BJ (cell line): ENCODE data around the gene CDK16. TPM values are rescaled to one million over a fixed set of nuclear protein-coding genes. Genes with fewer than 3 reads are reported as not detected.

Source experiments
- CTCF ChIA-PET: fragments of 350-600 bp; formaldehyde crosslinking; extraction: SDS; loops from one replicate; lab custom pipeline; 2021; ENCODE audit warnings: antibody characterized with exemption, inconsistent platforms; lab: Yijun Ruan, JAX
- POLR2A ChIA-PET: fragments of 300-600 bp; sonication (Branson Sonifier 250); formaldehyde crosslinking; extraction: SDS; loops from one replicate; lab custom pipeline; 2021; ENCODE audit warnings: antibody characterized with exemption; lab: Charles Lee
- DNase-seq: peaks from one replicate; pipeline ENCODE4 v3.0.0-alpha.2; 2011; ENCODE audit warnings: low read depth
- H3K27me3 ChIP-seq: 2 replicates; pipeline ENCODE4 v1.6.0; 2011; ENCODE audit warnings: low read length; ENCODE audit not compliant: control insufficient read depth, insufficient read depth
- H3K36me3 ChIP-seq: 2 replicates; pipeline ENCODE4 v1.5.1; 2011; ENCODE audit warnings: low read length; ENCODE audit not compliant: control insufficient read depth, insufficient read depth
- H3K4me3 ChIP-seq: 2 replicates; pipeline ENCODE4 v1.5.1; 2011; ENCODE audit warnings: low read depth, mild to moderate bottlenecking, control low read depth, low read length
- polyA plus RNA-seq: library from polyadenylated mRNA; depleted of rRNA; stranded (reverse); fragments of >200 nt; gene quantifications from 2 replicates; pipeline ENCODE4 v1.2.3, GENCODE V29; 2011
- TF ChIP-seq, protein P1 (sequence below): IDR thresholded peaks from 2 replicates; pipeline ENCODE4 v1.5.1; 2011; ENCODE audit warnings: low read depth, mild to moderate bottlenecking, control low read depth, inconsistent platforms, low read length, moderate library complexity; ENCODE audit not compliant: insufficient read depth

Gene CDK16
- polyA plus RNA-seq, 1 experiment, result 167 TPM

DNA sequence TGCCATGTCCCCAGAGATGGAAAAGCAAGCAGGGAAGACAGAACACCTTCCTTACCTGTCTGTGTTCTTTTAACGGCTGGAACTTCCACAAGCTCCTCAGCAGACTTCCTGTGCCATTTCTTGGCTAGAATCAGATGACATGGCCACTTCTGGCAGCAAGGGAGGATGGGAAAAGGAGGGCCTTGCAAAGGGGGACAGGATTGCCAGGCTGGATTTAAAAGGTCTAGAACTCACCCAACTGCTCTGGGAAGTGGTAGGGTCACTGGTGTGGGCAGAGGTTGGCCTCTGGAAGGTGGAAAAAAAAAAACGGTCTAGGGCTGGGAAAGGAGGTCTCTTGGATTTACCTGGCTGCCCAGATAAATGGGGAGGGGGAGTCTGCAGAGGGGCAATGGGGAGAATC is 12.7 kb downstream of the CDK16 start:
- CTCF ChIA-PET, result no interaction called here

DNA sequence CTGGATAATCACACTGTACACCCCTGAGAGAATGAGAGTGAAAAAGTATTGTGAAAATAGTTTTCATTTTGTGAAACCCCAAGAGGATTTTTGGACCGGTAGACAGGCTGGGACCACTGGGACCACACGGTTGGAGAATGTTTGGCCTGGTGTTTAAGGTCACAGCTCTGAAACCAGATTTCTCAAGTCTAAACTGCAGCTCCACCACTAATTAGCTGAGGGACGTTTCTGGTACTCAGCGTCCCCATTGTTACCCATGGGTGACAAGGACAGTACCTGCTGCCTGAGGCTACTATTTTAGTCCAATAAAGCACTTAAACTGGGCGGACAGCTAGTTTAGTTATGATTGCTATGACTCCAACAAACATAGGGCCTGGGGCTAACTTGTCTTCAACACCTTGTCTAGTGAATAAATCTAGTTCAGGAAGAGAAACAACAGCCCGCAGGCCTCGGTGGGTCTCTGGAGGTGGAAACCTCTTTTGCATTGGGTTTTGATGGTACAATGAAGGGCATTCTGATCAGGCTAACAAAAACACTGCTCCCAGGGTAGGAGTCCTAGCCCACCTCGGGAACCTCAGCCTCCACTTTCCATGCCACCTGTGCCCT is 13.8 kb downstream of the CDK16 start:
- Histone ChIP-seq H3K36me3 (peaks cover 4% of the 10 kb centered on the region), H3K4me3 (peak overlapping the region; percentile 68), H3K27me3 (no peaks in the 10 kb centered on the region)
- TF ChIP-seq, protein P1, sequence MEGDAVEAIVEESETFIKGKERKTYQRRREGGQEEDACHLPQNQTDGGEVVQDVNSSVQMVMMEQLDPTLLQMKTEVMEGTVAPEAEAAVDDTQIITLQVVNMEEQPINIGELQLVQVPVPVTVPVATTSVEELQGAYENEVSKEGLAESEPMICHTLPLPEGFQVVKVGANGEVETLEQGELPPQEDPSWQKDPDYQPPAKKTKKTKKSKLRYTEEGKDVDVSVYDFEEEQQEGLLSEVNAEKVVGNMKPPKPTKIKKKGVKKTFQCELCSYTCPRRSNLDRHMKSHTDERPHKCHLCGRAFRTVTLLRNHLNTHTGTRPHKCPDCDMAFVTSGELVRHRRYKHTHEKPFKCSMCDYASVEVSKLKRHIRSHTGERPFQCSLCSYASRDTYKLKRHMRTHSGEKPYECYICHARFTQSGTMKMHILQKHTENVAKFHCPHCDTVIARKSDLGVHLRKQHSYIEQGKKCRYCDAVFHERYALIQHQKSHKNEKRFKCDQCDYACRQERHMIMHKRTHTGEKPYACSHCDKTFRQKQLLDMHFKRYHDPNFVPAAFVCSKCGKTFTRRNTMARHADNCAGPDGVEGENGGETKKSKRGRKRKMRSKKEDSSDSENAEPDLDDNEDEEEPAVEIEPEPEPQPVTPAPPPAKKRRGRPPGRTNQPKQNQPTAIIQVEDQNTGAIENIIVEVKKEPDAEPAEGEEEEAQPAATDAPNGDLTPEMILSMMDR, result no peak
- POLR2A ChIA-PET, result no interaction called here
- CTCF ChIA-PET, result no interaction called here
- DNase-seq, result no peak

More for the DNA sequence above, 12.7 kb downstream of the CDK16 start:
- TF ChIP-seq, protein P1, result no peak
- H3K36me3 ChIP-seq, result peaks cover 8% of the 10 kb centered on the region
- H3K4me3 ChIP-seq, result no peak overlapping the region
- POLR2A ChIA-PET, result no interaction called here
- no peak for DNase-seq
- no peaks in the 10 kb centered on the region for H3K27me3 ChIP-seq

DNA sequence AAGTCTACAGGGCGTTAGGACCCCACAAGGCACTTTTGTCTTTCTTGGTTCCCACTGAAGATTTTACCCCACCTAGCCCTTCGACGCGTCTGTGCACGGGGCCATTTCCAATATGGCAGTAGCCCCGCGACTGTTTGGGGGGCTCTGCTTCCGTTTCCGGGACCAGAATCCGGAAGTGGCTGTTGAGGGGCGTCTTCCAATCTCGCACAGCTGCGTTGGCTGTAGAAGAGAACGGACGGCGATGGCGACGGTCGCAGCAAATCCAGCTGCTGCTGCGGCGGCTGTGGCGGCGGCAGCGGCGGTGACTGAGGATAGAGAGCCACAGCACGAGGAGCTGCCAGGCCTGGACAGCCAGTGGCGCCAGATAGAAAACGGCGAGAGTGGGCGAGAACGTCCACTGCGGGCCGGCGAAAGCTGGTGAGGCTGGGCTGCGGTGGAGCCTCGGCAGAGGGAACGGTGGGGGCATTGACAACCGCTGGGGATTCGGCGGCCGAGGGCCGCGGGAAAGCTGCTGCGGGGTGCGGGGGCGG is 14.4 kb downstream of the CDK16 start, which contains the start of gene USP11:
Gene USP11, plus strand, starts transcription at position 207 of the 530 bp plus-strand sequence. Its CDS starts 35 bp downstream, at position 242.
- TF ChIP-seq, protein P1, result no peak
- Histone ChIP-seq H3K27me3 (no peaks in the 10 kb centered on the region), H3K36me3 (peaks cover 4% of the 10 kb centered on the region), H3K4me3 (peak within 1 kb of the TSS; percentile 68)
- no peak for DNase-seq
- CTCF ChIA-PET, result no interaction called here
- POLR2A ChIA-PET, result interaction anchor here (0.6 kb wide), 1 partner anchor 581 kb away, joined by 5 read pairs; no protein-coding TSS in a partner anchor

DNA sequence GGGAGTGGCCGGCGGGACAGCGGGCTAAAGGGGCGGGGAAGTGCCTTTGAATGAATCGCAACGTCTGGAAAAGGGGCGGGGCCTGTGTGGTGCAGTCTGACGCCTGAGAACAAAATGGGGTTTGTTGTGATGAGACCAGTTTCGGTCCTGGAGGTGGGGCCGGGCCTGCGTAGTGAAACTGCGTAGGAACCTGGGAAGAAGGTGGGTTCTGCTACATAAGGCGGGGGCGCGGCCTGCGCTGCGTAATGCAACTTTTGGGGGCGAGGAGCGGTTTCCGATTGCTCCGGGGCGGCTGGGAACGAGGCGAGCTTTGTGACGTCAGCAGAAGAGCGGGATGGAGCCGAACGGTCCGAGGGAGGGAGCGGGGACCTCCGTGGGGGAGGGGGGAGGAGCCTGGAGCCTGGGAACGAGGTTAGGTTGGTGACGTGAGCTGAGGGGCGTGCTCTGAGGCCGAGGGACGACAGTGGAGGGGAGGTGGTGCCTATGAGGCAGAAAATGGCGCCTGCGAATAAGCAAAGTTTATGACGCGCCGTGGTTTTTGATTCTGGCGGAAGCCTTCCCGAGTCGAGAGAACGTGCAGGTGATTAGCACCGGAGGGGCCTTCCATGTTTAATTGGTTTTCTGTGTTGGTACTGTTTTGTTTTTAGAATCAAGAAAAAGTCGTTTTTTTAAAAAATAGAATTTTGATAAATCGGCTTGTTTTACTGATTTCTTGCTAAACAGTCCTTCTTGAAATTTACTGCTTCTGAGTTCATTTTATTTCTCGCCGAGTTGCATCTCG is 15.0 kb downstream of the CDK16 start:
- CTCF ChIA-PET, result interaction anchor here (0.6 to 0.7 kb wide), 2 partner anchors 78 to 156 kb away, joined by 3 read pairs; no protein-coding TSS in a partner anchor
- DNase-seq, result peak; percentile 78
- POLR2A ChIA-PET, result interaction anchor here (0.6 kb wide), 1 partner anchor 582 kb away, joined by 5 read pairs; no protein-coding TSS in a partner anchor
- TF ChIP-seq, protein P1, result no peak
- Histone ChIP-seq H3K4me3 (peak overlapping the region; percentile 68), H3K27me3 (no peaks in the 10 kb centered on the region), H3K36me3 (peaks cover 1% of the 10 kb centered on the region; the same call in 1 of the 2 replicates)

DNA sequence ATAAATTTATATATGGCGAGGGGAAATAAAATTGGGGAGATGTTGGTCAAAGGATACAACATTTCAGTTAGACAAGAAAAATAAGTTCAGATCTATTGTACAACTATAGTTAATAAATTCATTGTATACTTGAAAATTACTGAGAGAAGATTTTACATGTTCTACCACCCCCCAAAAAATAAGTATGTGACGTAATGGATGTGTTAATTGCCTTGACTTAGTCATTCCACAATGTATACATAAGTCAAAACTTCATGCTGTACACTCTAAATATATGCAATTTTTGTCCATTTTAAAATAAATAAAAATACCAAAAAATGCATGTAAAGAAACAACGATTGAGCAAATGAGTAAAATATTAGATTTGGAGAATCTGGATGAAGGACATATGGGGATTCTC is 16.1 kb downstream of the CDK16 start:
- POLR2A ChIA-PET, result no interaction called here
- no peak for DNase-seq

More for the DNA sequence above, 16.1 kb downstream of the CDK16 start:
- Histone ChIP-seq H3K27me3 (no peaks in the 10 kb centered on the region), H3K36me3 (no peaks in the 10 kb centered on the region), H3K4me3 (peak overlapping the region; percentile 68)
- CTCF ChIA-PET, result interaction anchor here (0.8 kb wide), 1 partner anchor 78 kb away, joined by 3 read pairs; no protein-coding TSS in a partner anchor
- TF ChIP-seq, protein P1, result no peak
